ENCODE measurements around the gene TNFAIP3. TPM values are rescaled to one million over a fixed set of nuclear protein-coding genes. Genes with fewer than 3 reads are reported as not detected.

Gene TNFAIP3
- total and polyA plus RNA-seq, 2 of the 8 experiments (the other 6 are each of a cell fraction or from before 2014, with no cell fraction given) = 1.6 to 2.0 TPM

DNA sequence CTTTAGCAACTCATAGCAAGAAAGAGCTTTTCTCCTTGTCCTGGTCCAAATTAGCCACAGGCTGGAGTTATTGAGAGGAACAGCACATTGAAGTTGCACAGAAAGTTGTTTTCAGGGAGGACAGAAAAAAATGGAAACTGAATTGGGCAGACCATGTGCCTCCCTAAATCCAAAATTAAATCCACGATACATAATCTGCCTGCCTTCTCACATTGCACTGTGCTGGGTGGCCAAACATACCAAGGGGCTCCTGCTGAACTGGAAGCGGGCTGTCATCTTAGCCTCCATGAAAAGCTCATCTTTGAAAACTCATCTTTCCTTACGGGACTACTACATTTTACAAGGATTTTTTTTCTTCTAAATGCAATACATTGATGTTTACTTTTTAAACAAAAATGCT lies 59.9 kb downstream of the TNFAIP3 start (continued):
- TF ChIP-seq TAF1 (IDR thresholded peaks at IDR 0.05; ENCODE audit: low read depth, low read length) = no peak
- no peak for TF ChIP-seq SP2 (IDR thresholded peaks at IDR 0.05; ENCODE audit: low read length)
- TF ChIP-seq JUND (IDR thresholded peaks at IDR 0.05; ENCODE audit: low read length) = no peak
- TF ChIP-seq SAP30 (IDR thresholded peaks at IDR 0.05; ENCODE audit: insufficient read depth, insufficient replicate concordance, low read length) = no peak
